Measurements from ENCODE around the gene NCAPD3.

DNA sequence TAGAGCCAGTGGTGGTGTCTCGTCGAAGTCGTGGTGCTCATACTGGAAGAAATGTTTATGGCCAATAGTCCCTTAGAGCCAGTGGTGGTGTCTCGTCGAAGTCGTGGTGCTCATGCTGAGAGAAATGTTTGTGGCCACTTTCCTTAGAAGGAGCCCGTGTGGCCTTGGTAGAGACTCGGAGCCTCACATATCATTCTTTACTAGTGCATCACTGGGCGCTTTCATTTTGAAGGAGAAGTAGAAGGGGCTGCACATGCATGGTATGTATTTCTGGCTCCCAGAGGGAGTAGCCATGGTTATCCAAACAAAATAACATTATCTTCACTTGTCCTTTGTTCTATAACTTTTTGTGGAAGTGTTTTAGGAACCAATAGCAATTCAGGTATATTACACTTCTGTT, 85.4 kb downstream of the NCAPD3 start:
- TF ChIP-seq ZNF8 (CRISPR knock-in tag; IDR thresholded peaks at IDR 0.05) (no peak), ZFP30 (CRISPR knock-in tag; IDR thresholded peaks at IDR 0.05) (no peak), PATZ1 (CRISPR knock-in tag; IDR thresholded peaks at IDR 0.05; ENCODE audit: borderline replicate concordance) (no peak), CSRNP3 (CRISPR knock-in tag; IDR thresholded peaks at IDR 0.05) (no peak), CREB5 (CRISPR knock-in tag; IDR thresholded peaks at IDR 0.05; ENCODE audit: low read depth) (no peak), ZC3H10 (CRISPR knock-in tag; IDR thresholded peaks at IDR 0.05) (no peak), OSR1 (CRISPR knock-in tag; IDR thresholded peaks at IDR 0.05) (no peak), BACH2 (CRISPR knock-in tag; IDR thresholded peaks at IDR 0.05; ENCODE audit: borderline replicate concordance) (no peak), SNAI2 (CRISPR knock-in tag; IDR thresholded peaks at IDR 0.05) (no peak)
